UCSD-AML1 (cell line): ENCODE data around the gene UNCX.

Experiments
- DNase-seq: peaks from one replicate; lab custom pipeline; 2025; ENCODE audit not compliant: unreplicated experiment; lab: John Stamatoyannopoulos, UW

The UNCX gene

DNA sequence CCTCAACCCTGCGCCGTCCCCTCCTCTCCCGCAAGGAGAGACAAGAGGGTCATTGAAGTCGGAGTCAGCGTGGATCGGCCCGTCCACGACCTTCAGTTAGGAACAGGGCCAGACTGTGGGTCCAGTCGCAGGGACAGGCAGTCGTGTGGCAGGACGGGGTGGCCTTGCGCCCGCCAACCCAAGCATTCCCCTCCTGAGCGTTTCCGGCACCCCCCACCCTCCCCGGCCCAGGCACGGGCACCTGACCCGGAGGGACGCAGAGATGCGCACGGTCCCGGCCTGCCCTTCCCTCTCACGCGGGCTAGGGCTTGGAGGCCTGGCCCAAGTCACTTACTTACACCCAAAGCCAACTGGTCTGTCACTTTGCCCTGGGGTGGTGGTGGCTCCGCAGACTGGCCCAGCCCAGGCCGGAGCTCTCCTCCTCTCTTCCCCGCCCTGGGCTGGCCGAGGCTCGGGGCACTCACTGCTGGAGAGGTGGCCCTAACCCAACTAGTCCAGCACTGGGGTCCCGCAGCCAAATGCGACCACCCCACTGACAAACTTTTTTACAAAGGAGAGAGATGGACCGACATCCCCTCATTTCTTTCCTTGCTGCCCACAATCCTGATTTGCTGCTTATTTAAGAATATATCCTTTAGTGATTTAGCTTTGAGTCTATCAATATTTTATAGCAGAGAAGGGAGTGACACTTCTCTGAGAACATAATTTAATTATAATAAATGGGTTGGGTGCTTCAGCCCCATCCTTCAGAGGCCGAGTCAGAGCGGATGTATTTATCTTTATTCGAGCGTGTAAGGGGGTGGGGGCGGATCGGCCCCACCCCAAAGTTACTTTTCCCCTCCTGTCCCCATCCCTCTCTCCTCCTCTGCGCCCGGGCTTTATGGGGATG lies 1.2 kb upstream of the UNCX start:
- DNase-seq, result no peak

DNA sequence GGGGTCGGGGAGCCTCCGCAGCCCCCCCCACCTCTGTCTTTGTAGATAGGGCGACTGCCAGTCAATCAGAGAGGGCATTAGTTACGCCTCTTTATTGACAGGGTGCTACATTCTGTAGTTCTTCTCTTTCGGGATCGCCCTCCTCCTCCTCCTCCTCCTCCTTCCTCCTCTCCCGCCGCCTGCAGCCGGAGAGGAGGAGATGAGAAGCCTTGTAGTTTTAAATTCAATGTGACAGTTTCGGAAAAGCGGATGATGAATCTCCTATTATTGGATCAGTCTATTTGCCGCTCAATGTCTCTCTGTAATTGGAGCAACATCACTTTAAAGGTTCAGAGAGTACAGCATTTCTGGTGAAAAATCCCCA lies 587 bp upstream of the UNCX start:
- no peak for DNase-seq

DNA sequence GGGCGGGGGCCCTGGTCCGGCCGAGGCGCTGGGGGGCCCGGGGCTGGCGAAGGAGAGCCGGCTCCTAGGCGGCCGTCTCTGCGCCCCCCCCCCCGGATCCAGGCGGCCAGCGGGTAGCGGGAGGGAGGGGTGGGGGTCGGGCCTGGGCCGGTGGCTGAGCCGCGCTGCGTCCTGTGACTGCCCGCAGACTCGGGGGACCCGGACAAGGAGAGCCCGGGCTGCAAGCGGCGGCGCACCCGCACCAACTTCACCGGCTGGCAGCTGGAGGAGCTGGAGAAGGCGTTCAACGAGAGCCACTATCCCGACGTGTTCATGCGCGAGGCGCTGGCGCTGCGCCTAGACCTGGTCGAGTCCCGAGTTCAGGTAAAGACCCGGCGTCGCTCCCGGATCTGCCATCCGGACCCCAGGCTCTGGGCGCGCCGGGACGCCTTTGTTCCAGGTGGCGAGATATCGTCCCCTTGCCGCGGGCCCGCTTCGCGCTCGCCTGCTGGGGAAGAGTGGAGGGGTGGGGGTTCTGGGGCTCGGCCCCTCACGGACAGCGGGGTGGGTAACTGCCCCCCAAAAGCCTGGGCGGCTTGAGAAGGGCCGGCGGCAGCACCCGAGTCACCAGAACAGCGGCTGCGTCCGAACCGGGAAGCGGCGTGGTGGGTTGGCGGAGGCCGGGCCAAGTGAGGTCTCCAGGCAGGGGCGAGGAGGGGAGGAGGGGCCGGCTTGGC lies 819 bp downstream of the UNCX start:
- DNase-seq, result no peak

DNA sequence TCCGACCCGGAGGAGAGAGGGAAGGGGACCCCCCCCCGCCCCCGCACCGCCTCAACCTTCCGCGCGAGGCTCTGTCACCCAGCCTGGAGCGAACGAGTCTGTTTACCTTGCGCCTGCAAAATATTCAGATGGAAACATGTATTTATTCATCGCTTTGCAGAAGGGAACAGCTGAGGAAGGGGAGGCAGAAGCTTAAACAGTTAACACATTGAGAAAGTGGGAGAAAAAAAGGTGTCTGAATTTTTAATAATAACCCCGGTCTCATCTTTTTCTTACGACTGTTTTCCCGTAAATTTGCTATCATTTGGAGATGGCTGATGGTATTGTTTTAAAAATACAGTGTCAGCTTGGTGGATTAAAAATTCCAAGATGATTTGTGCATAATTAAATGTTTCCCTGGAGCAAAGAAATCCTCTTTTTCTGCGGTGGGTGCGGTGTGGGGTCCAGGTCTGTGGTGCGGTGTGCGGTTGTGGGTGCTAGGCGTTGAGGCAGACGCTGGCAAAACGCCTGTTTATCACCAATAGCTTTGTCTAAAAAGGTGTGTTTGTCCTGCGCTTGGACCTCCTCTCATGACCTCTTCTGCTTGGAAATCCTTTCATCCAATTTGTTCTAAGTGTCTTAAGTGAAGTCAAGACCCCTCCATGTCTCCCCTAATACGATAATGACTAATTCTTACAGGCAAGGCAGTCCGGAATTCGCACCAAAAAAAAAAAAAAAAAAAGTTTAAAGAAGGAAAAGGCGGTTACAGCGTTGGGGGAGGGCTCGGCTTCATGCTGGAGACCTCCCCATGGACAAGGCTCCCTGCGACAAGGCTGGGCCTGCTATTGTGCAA lies 1.6 kb downstream of the UNCX start:
- no peak for DNase-seq

DNA sequence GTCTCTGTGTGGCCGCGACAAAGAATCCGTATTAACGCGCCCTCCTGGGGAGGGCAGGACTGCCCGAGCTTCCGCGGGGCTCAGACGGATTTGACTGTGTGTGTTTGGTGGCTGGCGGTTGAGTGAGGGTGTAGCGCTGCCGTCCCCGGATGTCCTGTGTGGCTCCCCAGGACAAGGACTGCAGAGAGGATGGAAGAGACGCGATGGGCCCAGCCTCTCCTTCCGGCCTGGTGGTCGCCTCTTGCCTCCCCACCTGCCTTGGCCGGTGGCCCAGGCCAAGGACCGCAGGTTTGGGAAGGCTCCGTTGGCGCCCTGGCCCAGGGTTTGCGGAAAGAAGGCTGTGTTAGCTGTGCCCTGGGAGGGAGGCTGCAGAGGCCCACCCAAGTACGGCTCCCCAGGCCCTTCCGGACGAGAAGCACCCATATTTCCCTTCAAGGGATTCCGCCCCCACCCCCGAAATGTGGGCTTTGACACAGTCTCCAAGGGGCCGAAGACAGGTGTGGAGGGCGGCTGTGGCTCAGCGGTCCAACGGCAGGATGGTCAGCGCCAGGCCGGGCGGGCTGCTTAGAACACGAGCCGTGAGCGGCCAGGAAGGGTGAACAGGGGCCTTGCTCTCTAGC lies 2.3 kb downstream of the UNCX start:
- peak; percentile 76 for DNase-seq

DNA sequence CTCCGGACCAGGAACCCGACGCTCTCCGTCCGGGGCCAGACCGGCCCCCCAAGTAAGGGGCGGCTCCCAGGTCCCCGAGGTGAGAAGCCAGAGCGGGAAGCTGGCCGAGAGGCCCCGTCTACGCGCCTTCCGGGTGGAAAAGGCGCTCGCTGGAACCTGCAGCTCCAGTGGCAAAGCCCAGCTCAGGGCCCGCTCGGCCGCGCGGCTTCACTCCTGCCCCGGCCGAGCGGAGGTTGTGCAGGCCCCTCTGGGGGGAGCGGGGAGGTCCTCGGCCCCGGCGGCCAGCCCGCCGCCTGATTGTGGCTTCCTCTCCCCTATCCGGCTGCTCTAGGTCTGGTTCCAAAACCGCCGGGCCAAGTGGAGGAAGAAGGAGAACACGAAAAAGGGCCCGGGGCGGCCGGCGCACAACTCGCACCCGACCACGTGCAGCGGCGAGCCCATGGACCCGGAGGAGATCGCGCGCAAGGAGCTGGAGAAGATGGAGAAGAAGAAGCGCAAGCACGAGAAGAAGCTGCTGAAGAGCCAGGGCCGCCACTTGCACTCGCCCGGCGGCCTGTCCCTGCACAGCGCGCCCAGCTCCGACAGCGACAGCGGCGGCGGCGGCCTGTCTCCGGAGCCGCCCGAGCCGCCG lies 2.9 kb downstream of the UNCX start:
- DNase-seq, result peak; percentile 53

DNA sequence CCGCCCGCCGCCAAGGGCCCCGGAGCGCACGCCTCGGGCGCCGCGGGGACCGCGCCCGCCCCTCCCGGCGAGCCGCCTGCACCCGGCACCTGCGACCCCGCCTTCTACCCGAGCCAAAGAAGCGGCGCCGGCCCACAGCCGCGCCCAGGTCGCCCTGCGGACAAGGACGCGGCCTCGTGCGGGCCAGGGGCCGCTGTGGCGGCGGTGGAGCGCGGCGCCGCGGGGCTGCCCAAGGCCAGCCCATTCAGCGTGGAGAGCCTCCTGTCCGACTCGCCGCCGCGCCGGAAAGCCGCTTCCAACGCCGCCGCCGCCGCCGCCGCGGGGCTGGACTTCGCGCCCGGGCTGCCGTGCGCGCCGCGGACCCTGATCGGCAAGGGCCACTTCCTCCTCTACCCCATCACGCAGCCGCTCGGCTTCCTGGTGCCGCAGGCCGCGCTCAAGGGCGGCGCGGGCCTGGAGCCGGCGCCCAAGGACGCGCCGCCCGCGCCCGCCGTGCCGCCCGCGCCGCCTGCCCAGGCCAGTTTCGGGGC lies 3.5 kb downstream of the UNCX start:
- no peak for DNase-seq

DNA sequence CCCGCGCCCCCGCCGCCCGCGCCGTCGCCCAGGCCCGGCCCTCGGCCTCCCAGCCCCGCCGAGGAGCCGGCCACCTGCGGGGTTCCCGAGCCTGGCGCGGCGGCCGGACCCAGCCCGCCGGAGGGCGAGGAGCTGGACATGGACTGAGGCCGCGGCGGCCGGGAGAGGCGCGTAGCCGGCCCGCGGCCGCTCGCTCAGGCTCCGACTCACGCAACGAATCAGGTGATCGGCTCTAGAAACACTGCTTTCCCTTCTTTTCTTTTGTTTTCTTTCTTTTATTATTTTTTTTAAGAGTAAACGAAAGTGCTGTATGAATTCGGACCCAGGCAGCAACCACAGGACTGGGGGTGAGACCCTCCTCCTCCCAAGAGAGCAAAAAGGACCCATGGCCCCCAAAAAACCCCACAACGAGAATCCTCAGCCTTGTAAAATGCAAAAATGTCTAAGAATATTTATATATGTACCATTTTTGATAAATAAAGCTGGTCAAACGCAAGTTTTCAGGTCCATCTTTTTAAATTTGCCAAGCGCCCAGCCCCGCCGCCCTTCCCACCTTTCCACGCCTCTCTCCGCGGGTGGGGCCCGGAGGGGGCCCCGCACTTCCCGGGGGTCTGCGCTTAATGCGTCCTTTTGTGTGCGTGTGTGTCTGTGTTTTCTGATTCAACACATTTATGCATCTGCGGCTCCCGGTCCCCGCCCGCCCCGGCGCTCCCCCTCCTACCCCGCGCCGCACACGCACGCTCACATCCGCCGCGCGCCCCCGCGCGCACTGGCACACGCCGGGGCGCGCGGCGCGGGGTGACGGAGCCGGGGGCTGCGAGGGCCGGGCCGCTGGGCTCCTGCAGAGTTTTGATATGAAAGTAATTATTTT lies 4.4 kb downstream of the UNCX start:
- DNase-seq, result no peak

DNA sequence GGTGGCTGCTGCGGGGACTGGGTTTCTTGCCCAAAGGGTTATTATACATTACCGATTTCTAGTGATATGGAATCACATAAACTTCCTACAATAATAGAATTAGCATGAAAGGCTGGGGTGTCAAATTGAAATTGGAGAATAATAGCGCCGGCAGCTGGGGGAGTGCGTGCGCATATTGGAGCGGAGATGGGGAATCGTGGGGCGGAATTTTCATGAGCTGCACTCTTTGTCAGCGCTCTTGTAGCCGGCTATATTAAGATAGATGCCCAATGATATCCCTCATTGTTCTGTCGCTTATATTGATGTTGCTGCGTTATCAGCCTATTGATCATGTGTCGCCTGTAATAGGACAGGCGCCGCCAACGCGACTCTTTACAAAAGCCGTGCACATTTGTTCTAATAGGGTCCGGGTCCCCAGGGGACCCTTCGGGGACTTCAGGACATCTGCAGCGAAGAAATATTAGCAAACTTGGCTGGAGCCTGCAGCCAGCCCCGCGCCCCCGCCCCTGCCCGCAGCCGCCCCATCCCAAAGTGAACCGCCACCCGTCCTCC lies 5.1 kb downstream of the UNCX start:
- no peak for DNase-seq

DNA sequence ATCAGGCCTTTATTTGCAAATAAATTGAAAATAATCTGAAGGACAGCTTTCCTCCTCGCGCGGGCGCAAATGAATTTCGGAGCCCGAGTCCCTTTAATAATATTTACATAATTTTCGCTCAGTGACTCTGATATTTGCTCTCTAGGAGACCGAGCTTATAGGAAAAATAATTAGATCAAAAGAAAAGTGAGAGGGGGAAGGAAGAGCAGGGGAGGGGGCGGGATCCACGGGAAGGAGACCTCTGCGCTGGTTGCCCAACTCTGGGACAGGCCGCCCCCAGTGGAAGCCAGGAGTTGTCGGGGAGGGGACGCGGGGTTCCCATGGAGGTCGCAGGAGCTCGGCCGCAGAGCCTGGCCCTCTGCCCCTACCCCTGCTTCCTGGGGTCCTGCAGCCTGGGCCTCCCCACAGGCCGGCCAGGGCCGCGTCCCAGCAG lies 5.8 kb downstream of the UNCX start:
- no peak for DNase-seq

DNA sequence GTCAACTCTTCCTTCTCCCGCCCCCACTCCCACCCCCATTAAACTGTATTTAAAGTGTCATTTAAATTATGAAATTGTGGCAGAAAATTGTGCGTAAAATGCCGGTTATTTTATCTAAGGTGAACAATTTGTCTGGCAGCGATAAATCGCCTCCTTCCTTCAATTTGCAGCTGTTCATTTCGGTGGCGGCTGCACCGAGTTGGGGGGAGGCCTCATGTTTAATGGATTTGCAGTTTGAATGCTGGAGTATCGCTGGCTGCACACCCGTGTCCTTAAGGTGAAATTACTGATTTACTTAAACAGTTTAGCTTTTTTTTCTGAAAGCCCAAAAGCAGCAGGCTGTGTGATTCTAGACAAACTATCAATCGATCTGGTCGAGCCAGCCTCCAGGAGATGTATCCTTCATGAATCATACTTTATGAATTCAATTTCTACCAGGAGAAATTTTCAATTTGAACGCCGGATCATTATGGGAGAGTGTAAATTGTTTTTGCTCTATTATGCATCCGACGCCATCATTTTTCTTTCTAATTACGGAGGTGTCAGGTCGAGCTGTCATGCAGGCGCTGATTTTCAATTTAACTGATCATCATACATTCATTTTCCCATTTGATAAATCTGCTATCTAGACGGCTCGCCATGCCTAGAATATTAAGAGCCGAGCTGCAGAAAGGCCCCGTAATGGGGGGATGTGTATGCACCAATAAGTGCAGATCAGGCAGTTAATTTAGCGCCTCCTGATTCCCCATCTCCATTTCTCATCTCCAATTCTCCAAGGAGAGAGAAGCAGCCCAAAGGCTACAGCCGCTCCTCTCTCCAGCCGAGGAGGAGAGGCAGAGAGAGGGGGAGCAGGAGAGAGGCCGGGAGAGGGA lies 6.5 kb downstream of the UNCX start:
- DNase-seq, result no peak

DNA sequence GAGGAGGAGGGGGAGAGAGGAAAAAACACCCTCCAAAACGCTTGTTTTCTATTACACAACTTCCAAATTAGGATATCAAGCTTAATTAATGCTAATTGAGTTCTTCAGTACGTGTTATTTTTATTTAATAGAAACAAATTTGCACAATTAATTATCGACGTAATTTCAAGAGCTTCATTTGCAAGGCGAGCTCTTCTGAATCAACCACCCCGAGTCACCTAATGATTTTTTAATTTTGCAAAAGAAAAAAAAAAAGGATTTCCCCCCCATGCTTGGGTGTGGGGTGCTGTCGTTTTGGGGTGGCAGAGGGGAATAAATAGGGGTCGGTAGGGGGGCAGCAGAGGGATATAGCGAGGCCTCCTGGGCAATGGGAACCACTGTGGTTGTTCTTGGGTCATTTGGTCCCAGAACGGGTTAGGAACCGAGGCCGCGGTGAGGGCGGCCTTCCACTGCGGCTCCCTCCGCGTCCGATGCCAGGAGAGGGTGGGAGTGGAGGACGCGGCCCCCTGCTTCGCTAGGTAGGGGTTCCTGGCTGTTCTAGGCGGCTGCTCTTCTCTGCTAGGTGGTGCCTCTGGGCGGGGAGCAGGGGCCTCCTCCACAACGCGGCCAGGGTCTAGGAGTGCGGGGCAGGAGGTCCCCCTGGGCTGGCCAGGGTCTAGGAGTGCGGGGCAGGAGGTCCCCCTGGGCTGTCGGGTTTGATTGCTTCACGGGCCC lies 7.3 kb downstream of the UNCX start:
- no peak for DNase-seq

DNA sequence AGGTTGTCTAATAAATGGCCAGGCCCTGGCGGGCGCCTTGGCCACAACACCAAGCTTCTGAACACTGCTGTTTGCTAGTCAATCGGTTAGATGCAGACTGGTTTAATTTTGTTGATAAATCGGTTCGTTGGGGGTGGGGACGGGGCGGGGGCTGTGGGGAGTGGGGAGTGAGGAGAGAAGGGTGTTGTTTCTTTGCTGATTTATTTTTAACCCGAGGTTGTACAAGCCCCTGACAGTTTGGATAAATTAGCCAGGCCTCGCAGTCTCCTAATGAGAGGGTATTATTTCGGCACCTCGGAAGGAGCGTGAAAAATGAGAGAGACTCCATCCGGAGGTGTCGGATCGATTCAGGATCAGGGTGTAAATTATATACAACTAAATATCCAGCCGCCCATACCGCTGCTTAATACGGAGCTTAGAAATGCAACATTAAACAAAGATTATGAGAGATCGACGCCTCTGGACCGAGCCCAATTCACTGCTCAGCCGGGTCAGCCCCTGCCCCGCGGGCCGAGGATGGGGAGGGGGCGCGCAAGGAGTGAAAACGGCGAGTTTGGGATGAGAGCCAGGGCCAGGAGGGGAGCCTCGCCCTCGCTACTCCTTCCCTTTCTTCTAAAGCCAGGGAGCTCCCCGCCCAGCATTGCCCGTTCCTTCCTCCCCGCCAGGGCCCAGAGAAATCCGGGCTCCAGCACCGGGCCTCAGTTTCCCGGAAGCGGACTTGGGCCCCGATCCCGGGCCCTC lies 8.0 kb downstream of the UNCX start:
- DNase-seq, result no peak

DNA sequence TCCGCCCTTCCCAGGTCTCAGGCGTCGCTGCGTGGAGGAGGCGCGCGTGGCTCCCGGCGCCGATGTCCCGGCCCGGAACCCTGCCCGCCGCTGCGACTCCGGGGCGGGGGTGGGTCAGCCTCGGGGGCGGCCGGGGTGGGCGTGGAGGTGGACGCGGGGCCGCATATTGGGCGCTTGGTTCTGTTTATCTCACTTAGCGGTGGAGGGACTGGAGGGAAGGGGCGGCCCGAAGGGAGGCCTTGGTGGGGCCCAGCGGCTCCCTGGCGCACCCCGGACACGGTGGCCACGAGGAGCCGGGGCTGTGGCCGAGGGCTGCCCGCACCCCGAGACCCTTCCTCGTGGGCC lies 8.6 kb downstream of the UNCX start:
- no peak for DNase-seq

DNA sequence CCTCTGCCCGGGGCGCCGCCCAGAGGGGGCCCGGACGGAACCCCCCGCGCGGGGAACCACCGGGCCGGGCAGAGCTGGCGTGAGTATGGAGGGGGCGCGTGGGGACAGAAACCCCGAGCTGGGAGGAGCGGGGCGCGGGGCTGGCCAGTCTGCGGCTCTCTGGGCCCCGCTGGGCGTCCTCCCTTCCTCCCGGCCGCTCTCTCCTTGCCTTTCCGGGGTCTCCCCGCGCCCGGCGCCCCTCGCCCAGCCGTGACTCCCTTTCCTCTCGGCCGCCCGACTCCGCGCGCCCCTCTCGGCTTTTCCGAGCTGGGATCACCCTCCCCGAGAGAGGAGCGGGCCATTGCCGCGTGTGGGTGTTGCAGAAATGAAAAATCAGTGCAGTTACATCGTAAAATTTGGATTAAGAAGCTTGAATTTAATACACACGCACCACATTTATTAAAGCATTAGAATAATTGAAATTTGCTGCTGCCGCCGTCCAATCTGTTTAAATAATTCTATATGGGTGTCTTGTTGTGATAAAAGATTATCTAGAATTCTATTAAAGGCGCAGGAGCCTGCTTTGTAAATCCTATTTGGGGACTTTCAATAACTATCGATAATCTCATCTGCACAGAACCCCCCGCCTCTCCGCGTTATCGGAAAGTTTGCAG lies 9.1 kb downstream of the UNCX start:
- no peak for DNase-seq

DNA sequence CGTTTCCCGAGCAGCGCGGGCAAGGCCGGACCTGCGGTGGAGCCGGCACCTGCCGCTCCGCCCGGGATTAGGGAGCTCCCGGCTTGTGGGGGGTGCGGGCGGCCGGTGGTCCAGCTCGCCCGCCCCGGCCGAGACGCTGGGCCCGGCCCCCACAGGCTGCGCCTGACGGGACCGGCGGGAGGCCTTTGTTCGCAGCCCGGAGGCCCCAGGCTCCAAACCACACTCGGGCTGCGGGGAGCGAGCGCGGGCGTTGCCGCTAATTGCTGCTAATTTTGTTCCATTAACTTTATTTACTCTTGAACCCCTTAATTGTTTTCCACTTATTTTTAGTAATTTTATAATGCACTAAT lies 9.6 kb downstream of the UNCX start:
- no peak for DNase-seq
